Right lobe of liver (tissue), 4 donors: Measurements from ENCODE around the gene MYRIP.

ENCODE experiments used
- CTCF ChIP-seq, 4 donors: fragments of 200-600 bp in 3 of 4; fragments of 450-650 bp in 1 of 4; IDR thresholded peaks; one replicate each; pipeline versions ENCODE4 v1.5.1 to v1.8.0; 2016 to 2022; ENCODE audit warnings: antibody characterized with exemption in 4 of 4, mild to moderate bottlenecking in 2 of 4
- POLR2A ChIP-seq: fragments of 450-650 bp; IDR thresholded peaks from one replicate; pipeline ENCODE4 v1.6.1; 2017; ENCODE audit warnings: antibody characterized with exemption, mild to moderate bottlenecking
- donor health status: DM: no; HTN: no; CAD: no.
- donor health status: DM: no; HTN: no; CAD: no.
- donor health status: DM: no; HTN: yes; CAD: no.

DNA sequence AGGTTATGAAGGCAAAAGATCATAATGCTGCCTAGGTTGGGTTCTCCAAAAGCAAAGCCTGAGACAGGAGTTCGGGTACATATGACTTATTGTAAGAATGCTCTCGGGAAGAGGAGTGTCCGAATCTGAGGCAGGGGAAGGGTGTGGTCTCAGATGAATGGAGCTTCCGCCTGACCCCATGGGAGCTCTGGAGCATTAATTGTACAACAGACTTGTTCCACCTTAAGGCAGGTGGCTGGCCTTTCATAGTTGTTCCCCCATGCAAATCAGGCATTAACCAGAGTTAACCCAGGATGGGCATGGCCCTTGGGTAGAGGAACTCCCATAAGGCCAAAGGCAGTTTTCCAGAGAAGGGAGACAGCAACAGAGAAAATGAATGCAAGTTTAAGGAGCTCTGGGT is 170.6 kb downstream of the MYRIP start:
- no peak for TF ChIP-seq CTCF (IDR thresholded peaks at IDR 0.05)
- no peak for TF ChIP-seq POLR2A
